ENCODE measurements around the gene NRP1. TPM values are rescaled to one million over a fixed set of nuclear protein-coding genes. Genes with fewer than 3 reads are reported as not detected.

Gene NRP1
- total and polyA plus RNA-seq, 9 donors: 80.1 to 140 (median 112) TPM

- 73% methylated on average over 4 of the region's 4 CpGs for WGBS (ENCODE audit: insufficient coverage)
- no peaks in the 10 kb centered on the region for H3K36me3 ChIP-seq (ENCODE audit: control insufficient read depth, insufficient read depth, low read length)
Observed at GRCh38 chr10:33157103-33157502, 177.4 kb downstream of the NRP1 start.

GRCh38 chr10:33155720-33156638 lies 178.5 kb downstream of the NRP1 start:
- 100% methylated on average over 2 of the region's 10 CpGs for WGBS (ENCODE audit: insufficient coverage)
- H3K4me1 ChIP-seq (ENCODE audit: control insufficient read depth, insufficient read depth, low read length): peaks cover 2% of the 10 kb centered on the region
- no peaks in the 10 kb centered on the region for H3K36me3 ChIP-seq (ENCODE audit: control insufficient read depth, insufficient read depth, low read length)
- H3K9me3 ChIP-seq (replicated peaks; ENCODE audit: control insufficient read depth, low read depth, low read length): no peaks in the 10 kb centered on the region
- H3K27me3 ChIP-seq (ENCODE audit: control insufficient read depth, insufficient read depth, low read length): no peaks in the 10 kb centered on the region
- DNase-seq: no peak
- no peak overlapping the region for H3K4me3 ChIP-seq (ENCODE audit: low read length)
- H3K27ac ChIP-seq (ENCODE audit: low read length): no peak overlapping the region

More at GRCh38 chr10:33157103-33157502, 177.4 kb downstream of the NRP1 start:
- no peak overlapping the region for H3K4me3 ChIP-seq (ENCODE audit: low read length)
- H3K27ac ChIP-seq (ENCODE audit: low read length): no peak overlapping the region
- no peaks in the 10 kb centered on the region for H3K27me3 ChIP-seq (ENCODE audit: control insufficient read depth, insufficient read depth, low read length)
- DNase-seq: no peak
- peaks cover 2% of the 10 kb centered on the region for H3K4me1 ChIP-seq (ENCODE audit: control insufficient read depth, insufficient read depth, low read length)
- no peaks in the 10 kb centered on the region for H3K9me3 ChIP-seq (replicated peaks; ENCODE audit: control insufficient read depth, low read depth, low read length)

- Histone ChIP-seq H3K4me3 (ENCODE audit: low read length) (no peak overlapping the region), H3K27ac (ENCODE audit: low read length) (no peak overlapping the region), H3K36me3 (ENCODE audit: control insufficient read depth, insufficient read depth, low read length) (no peaks in the 10 kb centered on the region), H3K27me3 (ENCODE audit: control insufficient read depth, insufficient read depth, low read length) (no peaks in the 10 kb centered on the region), H3K9me3 (replicated peaks; ENCODE audit: control insufficient read depth, low read depth, low read length) (no peaks in the 10 kb centered on the region), H3K4me1 (ENCODE audit: control insufficient read depth, insufficient read depth, low read length) (peaks cover 2% of the 10 kb centered on the region)
- DNase-seq: peak; percentile 59
- no CpG with 5 or more reads among the region's 5 CpGs for WGBS (ENCODE audit: insufficient coverage)
Observed at GRCh38 chr10:33154590-33154989, 179.9 kb downstream of the NRP1 start.

DNA sequence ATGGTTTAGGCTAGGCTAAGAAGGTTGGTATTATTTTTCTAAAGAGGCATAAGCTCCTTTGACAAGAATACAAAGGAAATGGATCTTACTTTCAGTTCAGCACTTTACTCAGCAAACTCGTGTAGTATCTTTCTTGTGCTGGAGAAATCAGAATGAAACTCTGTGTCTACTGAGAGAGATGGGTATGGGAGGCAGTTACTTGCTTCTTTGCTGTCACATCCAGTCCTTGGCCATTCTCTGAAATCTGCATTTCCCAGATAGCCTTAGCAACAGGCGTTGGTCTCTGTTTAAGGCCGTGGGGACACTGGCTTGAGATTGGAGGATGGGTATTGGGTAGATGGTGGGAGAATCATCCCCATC lies 180.5 kb downstream of the NRP1 start:
- H3K9me3 ChIP-seq (replicated peaks; ENCODE audit: control insufficient read depth, low read depth, low read length): no peaks in the 10 kb centered on the region
- DNase-seq: no peak
- no CpG with 5 or more reads among the region's 3 CpGs for WGBS (ENCODE audit: insufficient coverage)
- no peaks in the 10 kb centered on the region for H3K36me3 ChIP-seq (ENCODE audit: control insufficient read depth, insufficient read depth, low read length)
- H3K4me3 ChIP-seq (ENCODE audit: low read length): no peak overlapping the region
- H3K4me1 ChIP-seq (ENCODE audit: control insufficient read depth, insufficient read depth, low read length): peaks cover 2% of the 10 kb centered on the region
- H3K27me3 ChIP-seq (ENCODE audit: control insufficient read depth, insufficient read depth, low read length): no peaks in the 10 kb centered on the region
- no peak overlapping the region for H3K27ac ChIP-seq (ENCODE audit: low read length)

- H3K27me3 ChIP-seq (ENCODE audit: control insufficient read depth, insufficient read depth, low read length): no peaks in the 10 kb centered on the region
- no peak overlapping the region for H3K4me3 ChIP-seq (ENCODE audit: low read length)
- H3K9me3 ChIP-seq (replicated peaks; ENCODE audit: control insufficient read depth, low read depth, low read length): no peaks in the 10 kb centered on the region
- no peak for DNase-seq
- H3K27ac ChIP-seq (ENCODE audit: low read length): no peak overlapping the region
- no peaks in the 10 kb centered on the region for H3K36me3 ChIP-seq (ENCODE audit: control insufficient read depth, insufficient read depth, low read length)
- peaks cover 2% of the 10 kb centered on the region for H3K4me1 ChIP-seq (ENCODE audit: control insufficient read depth, insufficient read depth, low read length)
- WGBS (ENCODE audit: insufficient coverage): 100% methylated on average over 1 of the region's 8 CpGs
Observed at GRCh38 chr10:33153251-33153967, 181.1 kb downstream of the NRP1 start.

DNA sequence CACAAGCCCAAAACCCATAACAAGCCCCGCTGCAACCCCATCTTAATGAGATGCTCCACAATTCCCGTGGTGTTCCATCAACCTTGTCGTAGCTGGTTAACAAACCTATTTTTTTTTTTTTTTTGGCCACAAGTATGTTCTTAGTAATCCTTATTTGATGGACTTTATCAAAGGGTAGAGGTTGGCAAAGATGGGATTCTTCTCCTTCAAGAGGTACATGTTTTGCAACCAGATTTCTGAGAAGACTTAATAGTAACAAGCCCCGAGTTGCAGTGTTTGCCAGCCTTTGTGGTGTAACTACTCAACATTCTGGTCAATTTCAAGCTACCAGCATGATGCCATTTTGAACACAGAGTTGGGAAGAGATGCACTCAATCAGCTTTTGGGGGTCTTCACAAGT lies 181.7 kb downstream of the NRP1 start:
- no peaks in the 10 kb centered on the region for H3K9me3 ChIP-seq (replicated peaks; ENCODE audit: control insufficient read depth, low read depth, low read length)
- WGBS (ENCODE audit: insufficient coverage): 95% methylated on average over 2 of the region's 4 CpGs
- DNase-seq: no peak
- H3K27ac ChIP-seq (ENCODE audit: low read length): no peak overlapping the region
- peaks cover 2% of the 10 kb centered on the region for H3K4me1 ChIP-seq (ENCODE audit: control insufficient read depth, insufficient read depth, low read length)
- H3K27me3 ChIP-seq (ENCODE audit: control insufficient read depth, insufficient read depth, low read length): no peaks in the 10 kb centered on the region
- H3K36me3 ChIP-seq (ENCODE audit: control insufficient read depth, insufficient read depth, low read length): no peaks in the 10 kb centered on the region
- no peak overlapping the region for H3K4me3 ChIP-seq (ENCODE audit: low read length)

DNA sequence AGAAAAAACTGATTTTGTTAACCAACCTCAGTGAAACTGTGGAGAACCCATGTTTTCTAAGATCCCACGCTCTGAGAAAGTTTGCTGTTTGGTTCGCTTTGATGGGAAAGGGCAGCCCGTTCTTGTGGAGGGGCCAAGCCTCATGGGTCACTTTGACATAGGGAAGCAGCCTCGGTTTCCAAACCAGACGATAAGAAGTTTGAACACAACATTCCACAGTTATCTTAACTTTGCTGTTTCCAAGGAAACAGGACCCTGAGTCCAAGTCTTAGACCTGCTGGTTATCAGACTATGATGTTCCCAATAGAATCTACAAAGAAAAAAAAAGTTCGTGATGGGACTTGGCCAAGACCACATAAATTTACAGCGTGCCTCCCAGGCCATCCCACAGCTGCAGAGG lies 182.3 kb downstream of the NRP1 start:
- H3K36me3 ChIP-seq (ENCODE audit: control insufficient read depth, insufficient read depth, low read length): no peaks in the 10 kb centered on the region
- H3K27me3 ChIP-seq (ENCODE audit: control insufficient read depth, insufficient read depth, low read length): no peaks in the 10 kb centered on the region
- no peaks in the 10 kb centered on the region for H3K9me3 ChIP-seq (replicated peaks; ENCODE audit: control insufficient read depth, low read depth, low read length)
- 87% methylated on average over 6 of the region's 7 CpGs for WGBS (ENCODE audit: insufficient coverage)
- H3K4me3 ChIP-seq (ENCODE audit: low read length): no peak overlapping the region
- peaks cover 2% of the 10 kb centered on the region for H3K4me1 ChIP-seq (ENCODE audit: control insufficient read depth, insufficient read depth, low read length)
- DNase-seq: no peak
- no peak overlapping the region for H3K27ac ChIP-seq (ENCODE audit: low read length)

DNA sequence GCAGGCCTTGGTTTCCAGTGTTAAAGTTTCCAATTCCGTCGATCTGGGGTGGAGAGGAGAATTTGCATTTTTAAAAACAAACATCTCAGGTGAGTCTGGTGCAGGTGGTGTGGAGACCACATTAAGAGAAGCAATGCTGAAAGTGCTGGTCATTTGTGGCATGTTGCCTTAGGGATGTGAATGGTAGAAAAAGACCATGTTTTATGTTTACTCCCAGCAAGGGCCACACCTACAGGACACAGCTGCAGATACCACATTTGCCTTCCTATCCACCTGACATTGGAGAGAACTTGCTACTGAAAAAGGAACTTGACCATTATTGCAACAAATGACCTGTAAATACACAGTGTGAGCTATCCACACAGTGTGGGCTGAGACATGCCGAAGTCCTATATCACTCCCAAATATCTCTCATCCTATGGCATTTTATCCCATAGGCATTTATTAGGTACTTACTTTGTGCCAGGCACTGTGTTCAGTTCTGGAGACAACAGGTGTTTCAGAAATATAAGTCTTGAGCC lies 183.1 kb downstream of the NRP1 start:
- Histone ChIP-seq H3K4me1 (ENCODE audit: control insufficient read depth, insufficient read depth, low read length) (peaks cover 2% of the 10 kb centered on the region), H3K27ac (ENCODE audit: low read length) (no peak overlapping the region), H3K4me3 (ENCODE audit: low read length) (no peak overlapping the region), H3K9me3 (replicated peaks; ENCODE audit: control insufficient read depth, low read depth, low read length) (no peaks in the 10 kb centered on the region), H3K27me3 (ENCODE audit: control insufficient read depth, insufficient read depth, low read length) (no peaks in the 10 kb centered on the region), H3K36me3 (ENCODE audit: control insufficient read depth, insufficient read depth, low read length) (no peaks in the 10 kb centered on the region)
- no peak for DNase-seq
- WGBS (ENCODE audit: insufficient coverage): 92% methylated on average over 2 of the region's 3 CpGs

- no peak for DNase-seq
- no peak overlapping the region for H3K4me3 ChIP-seq (ENCODE audit: low read length)
- H3K36me3 ChIP-seq (ENCODE audit: control insufficient read depth, insufficient read depth, low read length): no peaks in the 10 kb centered on the region
- no peak overlapping the region for H3K27ac ChIP-seq (ENCODE audit: low read length)
- 100% methylated on average over 1 of the region's 1 CpG for WGBS (ENCODE audit: insufficient coverage)
- H3K27me3 ChIP-seq (ENCODE audit: control insufficient read depth, insufficient read depth, low read length): no peaks in the 10 kb centered on the region
- peaks cover 2% of the 10 kb centered on the region for H3K4me1 ChIP-seq (ENCODE audit: control insufficient read depth, insufficient read depth, low read length)
- H3K9me3 ChIP-seq (replicated peaks; ENCODE audit: control insufficient read depth, low read depth, low read length): no peaks in the 10 kb centered on the region
Observed at GRCh38 chr10:33150889-33151288, 183.6 kb downstream of the NRP1 start.

DNA sequence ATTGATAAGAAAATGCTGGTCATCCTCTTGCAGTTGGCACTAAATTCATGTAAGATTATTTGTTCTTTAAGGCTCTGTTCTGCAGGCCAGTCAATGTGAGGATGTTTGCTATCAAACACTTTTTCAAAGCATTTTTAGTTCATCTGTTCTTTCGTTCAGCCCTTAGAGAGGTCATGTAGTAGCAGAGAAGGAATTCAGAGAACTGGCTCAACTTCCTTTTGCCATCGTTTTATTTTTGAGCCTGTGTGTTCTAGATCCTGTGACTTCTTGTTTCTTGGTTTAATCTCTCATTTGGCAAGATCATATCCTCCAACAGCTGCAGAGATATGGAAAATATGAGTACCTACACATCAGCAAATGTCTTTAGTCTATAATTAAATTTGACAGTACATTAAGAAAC lies 184.3 kb downstream of the NRP1 start:
- no peak for DNase-seq
- H3K4me1 ChIP-seq (ENCODE audit: control insufficient read depth, insufficient read depth, low read length): peaks cover 6% of the 10 kb centered on the region
- no peak overlapping the region for H3K4me3 ChIP-seq (ENCODE audit: low read length)
- H3K9me3 ChIP-seq (replicated peaks; ENCODE audit: control insufficient read depth, low read depth, low read length): no peaks in the 10 kb centered on the region
- no peaks in the 10 kb centered on the region for H3K27me3 ChIP-seq (ENCODE audit: control insufficient read depth, insufficient read depth, low read length)
- no CpG with 5 or more reads among the region's 2 CpGs for WGBS (ENCODE audit: insufficient coverage)
- no peaks in the 10 kb centered on the region for H3K36me3 ChIP-seq (ENCODE audit: control insufficient read depth, insufficient read depth, low read length)
- no peak overlapping the region for H3K27ac ChIP-seq (ENCODE audit: low read length)

Measured in muscle of leg (tissue), 11 donors.